Adrenal gland (tissue), 12 donors: ENCODE results near the gene DIAPH2. TPM values are rescaled to one million over a fixed set of nuclear protein-coding genes. Genes with fewer than 3 reads are reported as not detected.

ENCODE experiments used
- DNase-seq, 7 donors: peaks; one replicate each; pipeline ENCODE4 v3.0.0-alpha.2; 2019 to 2020
- H3K27ac ChIP-seq, 5 donors: fragments of 200-600 bp; sonication (generic) in 4 of 5; 1 replicate in 3 of 5; 2 replicates in 2 of 5; pipeline versions ENCODE4 v1.5.1 to v1.8.0; 2016 to 2020; ENCODE audit warnings: mild to moderate bottlenecking in 1 of 5
- H3K27me3 ChIP-seq: fragments of 200-600 bp; 2 replicates; pipeline ENCODE4 v1.8.0; 2021
- H3K36me3 ChIP-seq, 2 donors: fragments of 200-600 bp; replicated peaks in 1 of 2; 1 replicate in 1 of 2; 2 replicates in 1 of 2; pipeline versions ENCODE4 v1.5.1 to v1.8.0; 2018 to 2022
- H3K4me1 ChIP-seq, 2 donors: fragments of 200-600 bp; replicated peaks in 1 of 2; 1 replicate in 1 of 2; 2 replicates in 1 of 2; pipeline versions ENCODE4 v1.5.1 to v1.8.0; 2018 to 2021
- H3K4me3 ChIP-seq, 4 donors: fragments of 200-600 bp; sonication (generic) in 3 of 4; one replicate each; pipeline ENCODE4 v1.5.1; 2016 to 2018
- H3K9me3 ChIP-seq, 3 donors: fragments of 200-600 bp; sonication (generic) in 1 of 3; replicated peaks in 1 of 3; 1 replicate in 2 of 3; 2 replicates in 1 of 3; pipeline versions ENCODE4 v1.5.1 to v1.8.0; 2016 to 2021
- CTCF ChIP-seq, 6 experiments: fragments of 450-650 bp in 4 of 6; fragments of 200-600 bp in 2 of 6; sonication (generic) in 1 of 6; IDR thresholded peaks; 1 replicate in 5 of 6; 2 replicates in 1 of 6; pipeline versions ENCODE4 v1.5.1 to v1.8.0; 2016 to 2021; ENCODE audit warnings: antibody characterized with exemption in 6 of 6, mild to moderate bottlenecking in 2 of 6, moderate library complexity in 1 of 6
- POLR2A ChIP-seq, 2 donors: fragments of 450-650 bp; IDR thresholded peaks; one replicate each; pipeline ENCODE4 v1.6.1; 2017; ENCODE audit warnings: antibody characterized with exemption in 2 of 2, mild to moderate bottlenecking in 2 of 2, moderate library complexity in 1 of 2
- WGBS, 4 donors: extraction: QIAGEN DNeasy Blood & Tissue Kit in 2 of 4; methylation state at CpG; one replicate each; pipeline versions ENCODE4 v1.1.5 to v1.1.7; 2013 to 2017; 5-methylcytosine and 5-hydroxymethylcytosine counted together
- intact Hi-C, 2 donors: fragments of 100-400 bp; cut with DNase I; formaldehyde crosslinking; loops; one replicate each; pipeline versions ENCODE4 v1.14.1 to v1.15.0; 2022 to 2023
- polyA plus RNA-seq, 3 donors: library from polyadenylated mRNA; stranded (reverse); fragments of 200-250 nt in 2 of 3; fragments of 350-450 nt in 1 of 3; fragmentation: Illumina TruSeq in 1 of 3; extraction: RNeasy Lipid Tissue Mini Kit (QIAGEN cat#74804) in 1 of 3; gene quantifications; one replicate each; pipeline ENCODE4 v1.2.3, GENCODE V29; 2013 to 2014
- total RNA-seq, 9 donors: library from RNA; depleted of rRNA in 4 of 9; stranded (reverse); fragments of >200 nt in 4 of 9; fragments of 120-200 nt in 1 of 9; fragmentation: NEBNext Ultra II Directional in 1 of 9; extraction: Animal tissue kit (Norgen Biotek cat#: 25700) in 1 of 9; gene quantifications; one replicate each; pipeline versions ENCODE4 v1.1.0 to v1.2.4, GENCODE V29; 2013 to 2023
- donor health status: healthy with polysubstance abuse.
- donor health status: Bipolar disorder and iron deficiency.
- donor health status: DM: yes; HTN: yes; CAD: no.
- donor health status: DM: no; HTN: no; CAD: no.
- donor health status: DM: no; HTN: no; CAD: no.
- donor health status: DM: yes; HTN: yes; CAD: no.

Gene DIAPH2
- total and polyA plus RNA-seq, 12 donors, result 3.2 to 33.3 (median 12.3) TPM

GRCh38 chrX:97074400-97074799 is 389.8 kb downstream of the DIAPH2 start:
- Histone ChIP-seq H3K4me1 (no peaks in the 10 kb centered on the region), H3K36me3 (no peaks in the 10 kb centered on the region), H3K27ac (no peak overlapping the region), H3K9me3 (no peaks in the 10 kb centered on the region), H3K27me3 (no peaks in the 10 kb centered on the region), H3K4me3 (no peak overlapping the region)
- DNase-seq, result no peak
- TF ChIP-seq POLR2A (IDR thresholded peaks at IDR 0.05), result no peak
- no peak for TF ChIP-seq CTCF (IDR thresholded peaks at IDR 0.05)
- intact Hi-C loops, result no loop called here

GRCh38 chrX:97089116-97089515 is 404.5 kb downstream of the DIAPH2 start:
- no peak overlapping the region for H3K27ac ChIP-seq
- no peaks in the 10 kb centered on the region for H3K4me1 ChIP-seq
- no peaks in the 10 kb centered on the region for H3K9me3 ChIP-seq
- 83 to 100% (median 90%) methylated on average over 1 of the region's 1 CpG for WGBS, 4 donors
- DNase-seq, result no peak
- H3K4me3 ChIP-seq, result no peak overlapping the region
- H3K27me3 ChIP-seq, result no peaks in the 10 kb centered on the region
- H3K36me3 ChIP-seq, result no peaks in the 10 kb centered on the region
- no peak for TF ChIP-seq POLR2A (IDR thresholded peaks at IDR 0.05)
- no peak for TF ChIP-seq CTCF (IDR thresholded peaks at IDR 0.05)
- intact Hi-C loops, result no loop called here

- Histone ChIP-seq H3K27me3 (no peaks in the 10 kb centered on the region), H3K4me3 (no peak overlapping the region), H3K9me3 (no peaks in the 10 kb centered on the region), H3K36me3 (no peaks in the 10 kb centered on the region), H3K4me1 (no peaks in the 10 kb centered on the region), H3K27ac (no peak overlapping the region)
- DNase-seq, result no peak
- intact Hi-C loops, result no loop called here
- TF ChIP-seq POLR2A (IDR thresholded peaks at IDR 0.05) (no peak), CTCF (IDR thresholded peaks at IDR 0.05) (no peak)
- 34 to 77% (median 65%) methylated on average over 2 of the region's 2 CpGs for WGBS, 4 donors
Observed at GRCh38 chrX:97096385-97096784, 411.7 kb downstream of the DIAPH2 start.

- TF ChIP-seq CTCF (IDR thresholded peaks at IDR 0.05) (no peak), POLR2A (IDR thresholded peaks at IDR 0.05) (no peak)
- intact Hi-C loops, result no loop called here
- Histone ChIP-seq H3K4me3 (no peak overlapping the region), H3K27ac (no peak overlapping the region), H3K36me3 (no peaks in the 10 kb centered on the region), H3K27me3 (no peaks in the 10 kb centered on the region), H3K9me3 (no peaks in the 10 kb centered on the region), H3K4me1 (no peaks in the 10 kb centered on the region)
- no peak for DNase-seq
Observed at GRCh38 chrX:97102938-97103337, 418.3 kb downstream of the DIAPH2 start.
